GM12865 (cell line): ENCODE measurements around the gene CCN2.

ENCODE experiments used
- DNase-seq: peaks from one replicate; pipeline ENCODE4 v3.0.0; 2010; ENCODE audit warnings: low read depth
- H3K4me3 ChIP-seq: 2 replicates; pipeline ENCODE4 v1.5.1; 2011; ENCODE audit warnings: mild to moderate bottlenecking, low read depth, low read length, control low read depth
- TF ChIP-seq, protein P1 (sequence below): IDR thresholded peaks from 2 replicates; pipeline ENCODE4 v1.5.1; 2011; ENCODE audit warnings: low read length, control low read depth, low read depth, inconsistent platforms; ENCODE audit not compliant: insufficient read depth; ENCODE audit errors: missing control alignments

CCN2 gene

DNA sequence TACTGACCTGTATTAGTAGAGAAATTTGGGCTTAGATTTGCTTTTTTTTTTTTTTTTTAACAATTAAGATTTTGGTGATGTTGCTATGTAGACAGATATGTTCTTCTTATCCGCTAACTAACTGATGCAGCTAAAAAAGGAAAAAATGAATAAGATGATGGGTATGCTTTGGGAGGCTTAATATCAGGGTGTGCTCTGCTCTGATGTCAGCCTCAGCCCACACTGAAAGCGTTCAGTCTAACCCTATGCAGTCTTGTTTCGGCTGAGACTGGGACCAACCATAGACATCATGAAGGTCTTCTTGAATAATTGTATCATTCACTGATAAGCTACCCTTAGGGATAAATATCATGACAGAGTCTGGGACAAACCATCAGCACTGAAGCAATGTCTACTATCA, 6.9 kb upstream of the CCN2 start:
- H3K4me3 ChIP-seq = no peak overlapping the region
- TF ChIP-seq, protein P1, sequence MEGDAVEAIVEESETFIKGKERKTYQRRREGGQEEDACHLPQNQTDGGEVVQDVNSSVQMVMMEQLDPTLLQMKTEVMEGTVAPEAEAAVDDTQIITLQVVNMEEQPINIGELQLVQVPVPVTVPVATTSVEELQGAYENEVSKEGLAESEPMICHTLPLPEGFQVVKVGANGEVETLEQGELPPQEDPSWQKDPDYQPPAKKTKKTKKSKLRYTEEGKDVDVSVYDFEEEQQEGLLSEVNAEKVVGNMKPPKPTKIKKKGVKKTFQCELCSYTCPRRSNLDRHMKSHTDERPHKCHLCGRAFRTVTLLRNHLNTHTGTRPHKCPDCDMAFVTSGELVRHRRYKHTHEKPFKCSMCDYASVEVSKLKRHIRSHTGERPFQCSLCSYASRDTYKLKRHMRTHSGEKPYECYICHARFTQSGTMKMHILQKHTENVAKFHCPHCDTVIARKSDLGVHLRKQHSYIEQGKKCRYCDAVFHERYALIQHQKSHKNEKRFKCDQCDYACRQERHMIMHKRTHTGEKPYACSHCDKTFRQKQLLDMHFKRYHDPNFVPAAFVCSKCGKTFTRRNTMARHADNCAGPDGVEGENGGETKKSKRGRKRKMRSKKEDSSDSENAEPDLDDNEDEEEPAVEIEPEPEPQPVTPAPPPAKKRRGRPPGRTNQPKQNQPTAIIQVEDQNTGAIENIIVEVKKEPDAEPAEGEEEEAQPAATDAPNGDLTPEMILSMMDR = no peak
- DNase-seq = no peak

DNA sequence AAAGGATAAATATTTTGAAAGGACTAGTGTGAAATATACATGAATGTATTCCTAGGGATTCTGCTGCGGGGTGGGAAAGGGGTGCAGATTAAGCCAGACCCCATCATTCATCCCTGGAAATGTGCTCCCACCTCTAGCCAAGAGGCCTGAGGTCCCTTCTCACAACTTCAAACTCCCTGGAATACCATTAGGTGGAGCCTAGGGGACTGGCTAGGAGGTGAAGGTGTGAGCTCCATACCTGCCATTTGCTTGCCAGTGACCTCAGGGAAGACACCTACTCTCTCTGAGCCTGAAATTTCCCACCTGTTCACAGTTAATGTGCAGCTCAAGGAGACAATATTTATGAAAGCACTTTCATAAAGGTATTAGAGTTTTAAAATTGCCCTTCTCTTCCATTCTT, 4.7 kb upstream of the CCN2 start:
- DNase-seq = no peak
- TF ChIP-seq, protein P1 = no peak
- H3K4me3 ChIP-seq = no peak overlapping the region

DNA sequence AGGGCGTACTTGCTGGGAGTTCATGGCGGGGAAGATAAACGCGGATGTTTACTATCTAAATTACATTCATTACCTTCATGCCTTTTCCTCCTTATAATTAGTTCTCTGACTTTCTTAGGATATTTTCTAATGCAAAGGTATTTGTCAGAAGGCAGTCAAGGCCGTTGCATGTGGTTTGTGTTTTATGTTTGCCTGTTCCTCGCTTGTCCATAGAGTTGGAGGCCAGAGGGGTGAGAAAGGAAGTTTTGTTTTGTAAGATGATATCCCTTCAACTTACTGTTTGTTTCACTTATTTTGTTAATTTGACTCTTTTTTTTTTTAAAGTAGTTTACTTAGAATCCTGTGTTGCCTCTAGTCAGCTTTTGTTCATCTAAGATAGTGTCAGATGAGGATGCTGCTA, 4.0 kb upstream of the CCN2 start:
- TF ChIP-seq, protein P1 = no peak
- no peak for DNase-seq
- H3K4me3 ChIP-seq = no peak overlapping the region

DNA sequence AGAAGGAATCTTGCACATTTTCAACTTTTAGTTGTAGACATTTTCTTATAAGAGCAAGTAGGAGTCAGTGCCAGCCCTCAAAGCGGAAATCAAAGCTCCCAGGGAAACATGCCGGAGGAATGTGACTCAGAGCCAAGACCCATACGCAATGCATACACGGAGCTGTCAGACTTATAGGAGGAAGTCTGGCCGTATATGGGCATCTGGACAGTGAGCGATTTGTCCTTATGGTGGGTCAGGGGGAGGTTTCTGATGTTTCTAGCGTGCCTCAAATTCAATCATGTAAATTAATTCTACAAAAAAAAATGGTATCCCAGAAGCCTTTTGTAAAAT, 3.6 kb upstream of the CCN2 start:
- TF ChIP-seq, protein P1 = no peak
- no peak overlapping the region for H3K4me3 ChIP-seq
- DNase-seq = no peak

DNA sequence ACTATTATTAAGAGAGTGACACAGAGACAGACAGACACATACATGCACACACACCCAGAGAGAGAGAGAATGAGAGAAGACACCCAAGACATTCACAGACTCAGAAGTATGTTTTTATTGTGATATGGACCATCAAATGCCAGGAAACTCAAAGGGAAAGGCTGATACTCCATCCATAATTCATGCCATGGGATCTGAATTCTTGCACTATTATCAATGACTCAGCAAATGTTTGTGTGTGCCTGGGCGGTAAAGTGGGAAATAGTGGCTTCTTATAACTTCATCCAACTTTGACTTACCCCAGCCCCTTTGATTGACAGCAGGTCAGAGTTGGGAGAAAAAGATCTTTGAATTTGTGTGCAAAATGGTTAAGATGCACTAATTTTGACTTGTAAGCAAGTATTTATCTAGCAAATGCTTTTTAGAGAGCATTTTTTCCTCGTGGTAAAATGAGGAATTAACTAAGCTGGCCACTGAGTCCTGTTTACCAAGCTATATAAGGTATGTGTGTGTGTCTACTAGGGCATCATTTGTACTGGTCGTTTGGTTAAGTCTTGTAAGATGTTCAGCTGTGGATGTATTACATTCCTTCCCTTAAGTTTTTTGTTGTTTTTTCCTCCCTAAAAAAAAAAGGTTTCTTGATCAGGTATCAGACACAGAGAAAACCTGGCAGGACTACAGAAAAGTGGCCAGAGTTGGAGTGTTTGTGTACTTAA, 3.0 kb upstream of the CCN2 start:
- TF ChIP-seq, protein P1 = no peak
- no peak overlapping the region for H3K4me3 ChIP-seq
- no peak for DNase-seq

DNA sequence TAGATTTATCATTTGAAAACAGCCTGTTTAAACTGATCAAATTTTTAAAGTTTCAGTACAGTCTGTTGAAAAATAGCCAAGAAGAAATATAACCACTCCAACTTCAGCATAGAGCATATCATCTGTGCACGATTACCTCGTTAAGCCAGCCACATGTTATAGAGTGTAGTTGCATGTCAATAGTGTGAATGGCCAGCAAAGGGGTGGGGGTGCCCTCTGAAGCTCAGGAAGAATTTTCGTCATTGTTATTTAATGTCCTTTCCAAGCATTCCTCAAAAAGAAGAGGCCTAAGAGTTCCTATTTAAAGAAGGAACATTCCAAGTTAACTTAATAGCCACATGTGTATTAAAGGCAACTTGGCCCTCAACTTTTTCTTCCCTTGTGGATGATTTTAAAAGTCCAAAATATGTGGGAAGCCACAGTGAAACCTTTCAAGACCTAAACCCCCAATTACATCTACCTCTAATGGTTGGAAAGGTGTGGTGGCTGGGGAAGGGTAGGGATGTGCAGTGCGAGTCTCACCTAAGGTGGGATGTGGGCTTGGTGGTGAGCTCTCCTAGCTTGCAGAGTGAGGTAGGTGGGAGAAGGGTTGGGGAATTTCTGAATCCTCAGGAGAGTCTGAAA, 1.8 kb upstream of the CCN2 start:
- TF ChIP-seq, protein P1 = no peak
- no peak for DNase-seq
- no peak overlapping the region for H3K4me3 ChIP-seq
